VCaP (cell line): Measurements from ENCODE around the gene HERC4.

Experiments
- H3K27ac ChIP-seq: fragments of 450-650 bp; 2 replicates; pipeline ENCODE4 v1.5.1; 2017
- CTCF ChIP-seq: fragments of 450-650 bp; conservative IDR thresholded peaks from 2 replicates; pipeline ENCODE4 v1.5.1; 2017; ENCODE audit warnings: mild to moderate bottlenecking, moderate library complexity

The HERC4 gene

GRCh38 chr10:68067508-68067907 lies 7.6 kb downstream of the HERC4 start:
- no peak for TF ChIP-seq CTCF
- no peak overlapping the region for H3K27ac ChIP-seq

GRCh38 chr10:68067029-68067428 lies 8.1 kb downstream of the HERC4 start:
- TF ChIP-seq CTCF, result no peak
- H3K27ac ChIP-seq, result no peak overlapping the region

- TF ChIP-seq CTCF, result no peak
- no peak overlapping the region for H3K27ac ChIP-seq
These were observed 21.5 kb downstream of the HERC4 start for GRCh38 chr10:68053553-68053952.

- no peak for TF ChIP-seq CTCF
- no peak overlapping the region for H3K27ac ChIP-seq
These were observed 22.6 kb downstream of the HERC4 start for GRCh38 chr10:68052463-68052862.

GRCh38 chr10:68049289-68050078 lies 25.6 kb downstream of the HERC4 start:
- no peak overlapping the region for H3K27ac ChIP-seq
- no peak for TF ChIP-seq CTCF

GRCh38 chr10:68047554-68048327 lies 27.3 kb downstream of the HERC4 start:
- H3K27ac ChIP-seq, result no peak overlapping the region
- TF ChIP-seq CTCF, result no peak

GRCh38 chr10:68047122-68047521 lies 28.0 kb downstream of the HERC4 start:
- no peak for TF ChIP-seq CTCF
- H3K27ac ChIP-seq, result no peak overlapping the region
